ENCODE measurements around the gene PDGFD. TPM values are rescaled to one million over a fixed set of nuclear protein-coding genes. Genes with fewer than 3 reads are reported as not detected.

The PDGFD gene
- total RNA-seq, 4 donors from 2014 or later, result 26.0 to 72.4 (median 29.6) TPM

GRCh38 chr11:104146943-104147342, 17.0 kb downstream of the PDGFD start:
- no peaks in the 10 kb centered on the region for H3K4me1 ChIP-seq
- WGBS, 2 donors, result 87 to 88% methylated on average over 3 of the region's 3 CpGs
- no peak overlapping the region for H3K27ac ChIP-seq
- H3K9me3 ChIP-seq, result no peaks in the 10 kb centered on the region
- no peaks in the 10 kb centered on the region for H3K36me3 ChIP-seq
- no peak for TF ChIP-seq EP300 (IDR thresholded peaks at IDR 0.05)
- TF ChIP-seq POLR2A (IDR thresholded peaks at IDR 0.05), result no peak
- TF ChIP-seq CTCF (IDR thresholded peaks at IDR 0.05), result no peak
- no peaks in the 10 kb centered on the region for H3K27me3 ChIP-seq
- no peak overlapping the region for H3K4me3 ChIP-seq
- DNase-seq (ENCODE audit: low spot score in 2 of 2), result no peak

GRCh38 chr11:104146421-104146820, 17.5 kb downstream of the PDGFD start:
- DNase-seq (ENCODE audit: low spot score in 2 of 2), result no peak
- H3K27me3 ChIP-seq, result no peaks in the 10 kb centered on the region
- 86 to 87% methylated on average over 3 of the region's 3 CpGs for WGBS, 2 donors
- no peak overlapping the region for H3K27ac ChIP-seq
- H3K4me3 ChIP-seq, result no peak overlapping the region
- H3K4me1 ChIP-seq, result no peaks in the 10 kb centered on the region
- H3K9me3 ChIP-seq, result no peaks in the 10 kb centered on the region
- no peaks in the 10 kb centered on the region for H3K36me3 ChIP-seq
- TF ChIP-seq CTCF (IDR thresholded peaks at IDR 0.05), result no peak
- TF ChIP-seq POLR2A (IDR thresholded peaks at IDR 0.05), result no peak
- no peak for TF ChIP-seq EP300 (IDR thresholded peaks at IDR 0.05)

GRCh38 chr11:104145062-104145461, 18.9 kb downstream of the PDGFD start:
- Histone ChIP-seq H3K4me1 (no peaks in the 10 kb centered on the region), H3K4me3 (no peak overlapping the region), H3K27ac (no peak overlapping the region), H3K36me3 (no peaks in the 10 kb centered on the region), H3K27me3 (no peaks in the 10 kb centered on the region), H3K9me3 (no peaks in the 10 kb centered on the region)
- no peak for DNase-seq (ENCODE audit: low spot score in 2 of 2)
- TF ChIP-seq CTCF (IDR thresholded peaks at IDR 0.05), result no peak
- TF ChIP-seq POLR2A (IDR thresholded peaks at IDR 0.05), result no peak
- TF ChIP-seq EP300 (IDR thresholded peaks at IDR 0.05), result no peak
- WGBS, 2 donors, result 94 to 96% methylated on average over 3 of the region's 3 CpGs

GRCh38 chr11:104142698-104143097, 21.2 kb downstream of the PDGFD start:
- no peaks in the 10 kb centered on the region for H3K27me3 ChIP-seq
- no peaks in the 10 kb centered on the region for H3K9me3 ChIP-seq
- H3K4me1 ChIP-seq, result no peaks in the 10 kb centered on the region
- TF ChIP-seq POLR2A (IDR thresholded peaks at IDR 0.05) (no peak), CTCF (IDR thresholded peaks at IDR 0.05) (no peak), EP300 (IDR thresholded peaks at IDR 0.05) (no peak)
- H3K36me3 ChIP-seq, result no peaks in the 10 kb centered on the region
- H3K4me3 ChIP-seq, result no peak overlapping the region
- no peak for DNase-seq (ENCODE audit: low spot score in 2 of 2)
- WGBS, 2 donors, result 59 to 79% methylated on average over 6 of the region's 6 CpGs
- no peak overlapping the region for H3K27ac ChIP-seq

GRCh38 chr11:104136861-104137260, 27.1 kb downstream of the PDGFD start:
- DNase-seq (ENCODE audit: low spot score in 2 of 2), result no peak
- H3K9me3 ChIP-seq, result peaks cover 0 to 6% (median 0%) of the 10 kb centered on the region in 4 donors
- no peak for TF ChIP-seq POLR2A (IDR thresholded peaks at IDR 0.05)
- TF ChIP-seq EP300 (IDR thresholded peaks at IDR 0.05), result no peak
- no peak for TF ChIP-seq CTCF (IDR thresholded peaks at IDR 0.05)
- no peaks in the 10 kb centered on the region for H3K4me1 ChIP-seq
- H3K27me3 ChIP-seq, result no peaks in the 10 kb centered on the region
- H3K4me3 ChIP-seq, result no peak overlapping the region
- no peak overlapping the region for H3K27ac ChIP-seq
- H3K36me3 ChIP-seq, result no peaks in the 10 kb centered on the region

Data from tibial nerve (tissue), 4 donors.